PC-9 (cell line): ENCODE results near the gene ESR1. TPM values are rescaled to one million over a fixed set of nuclear protein-coding genes. Genes with fewer than 3 reads are reported as not detected.

Experiments
- BruUV-seq: library from RNA; stranded (reverse); fragments of 400-500 nt; replicated peaks from 2 replicates; lab custom pipeline; 2021; lab: Mats Ljungman, UMichigan
- CTCF ChIA-PET: fragments of 300-600 bp; sonication (Branson Sonifier 250); formaldehyde crosslinking; loops from one replicate; lab custom pipeline; 2022; ENCODE audit warnings: antibody characterized with exemption; lab: Charles Lee
- POLR2A ChIA-PET: fragments of 300-600 bp; sonication (Branson Sonifier 250); formaldehyde crosslinking; loops from one replicate; lab custom pipeline; 2022; ENCODE audit warnings: antibody characterized with exemption; ENCODE audit not compliant: unreplicated experiment; lab: Charles Lee
- DNase-seq, 2 experiments: peaks; one replicate each; pipeline versions ENCODE4 v3.0.0 to v3.0.0-alpha.2; 2015 to 2022; ENCODE audit warnings: mixed read lengths in 1 of 2
- H2AFZ ChIP-seq: fragments of 200-600 bp; sonication (generic); 2 replicates; pipeline ENCODE4 v1.8.1; 2017; ENCODE audit warnings: antibody characterized with exemption
- H3F3A ChIP-seq: fragments of 200-600 bp; sonication (generic); 2 replicates; pipeline ENCODE4 v1.8.1; 2017; ENCODE audit warnings: antibody characterized with exemption, mild to moderate bottlenecking, low read depth; ENCODE audit not compliant: insufficient read depth
- H3K27ac ChIP-seq: fragments of 200-600 bp; sonication (generic); 2 replicates; pipeline ENCODE4 v1.6.1; 2016; ENCODE audit warnings: mixed run types
- H3K27me3 ChIP-seq: fragments of 200-600 bp; sonication (generic); 2 replicates; pipeline ENCODE4 v1.6.1; 2016; ENCODE audit warnings: low read depth, mixed run types; ENCODE audit not compliant: insufficient read depth
- H3K36me3 ChIP-seq: fragments of 200-600 bp; sonication (generic); 2 replicates; pipeline ENCODE4 v1.6.1; 2016; ENCODE audit warnings: low read depth, mixed run types
- H3K4me1 ChIP-seq: fragments of 200-600 bp; sonication (generic); replicated peaks from 2 replicates; pipeline ENCODE4 v1.6.1; 2016; ENCODE audit warnings: mixed run types; ENCODE audit not compliant: insufficient read depth
- H3K4me2 ChIP-seq: fragments of 200-600 bp; sonication (generic); 2 replicates; pipeline ENCODE4 v1.6.1; 2017; ENCODE audit warnings: mixed run types
- H3K4me3 ChIP-seq: fragments of 200-600 bp; sonication (generic); 2 replicates; pipeline ENCODE4 v1.6.1; 2016; ENCODE audit warnings: mixed run types
- H3K79me2 ChIP-seq: fragments of 200-600 bp; sonication (generic); 2 replicates; pipeline ENCODE4 v1.6.1; 2017; ENCODE audit warnings: low read depth, mixed run types
- H3K9me2 ChIP-seq: fragments of 200-600 bp; sonication (generic); 2 replicates; pipeline ENCODE4 v1.8.1; 2017; ENCODE audit warnings: mild to moderate bottlenecking; ENCODE audit not compliant: insufficient read depth
- H3K9me3 ChIP-seq: fragments of 200-600 bp; sonication (generic); 2 replicates; pipeline ENCODE4 v1.8.1; 2016; ENCODE audit warnings: low read depth; ENCODE audit not compliant: insufficient read depth
- H4K20me1 ChIP-seq: fragments of 200-600 bp; sonication (generic); 2 replicates; pipeline ENCODE4 v1.8.1; 2017; ENCODE audit not compliant: insufficient read depth
- EZH2 ChIP-seq: fragments of 200-600 bp; sonication (generic); IDR thresholded peaks from 2 replicates; pipeline ENCODE4 v1.8.0; 2017; ENCODE audit warnings: antibody characterized with exemption, low read depth
- intact Hi-C: fragments of 100-400 bp; cut with micrococcal nuclease; formaldehyde crosslinking; loops from one replicate; pipeline ENCODE4 v1.10.0; 2022; ENCODE audit not compliant: unreplicated experiment
- total RNA-seq: library from RNA; stranded (reverse); gene quantifications from 2 replicates; pipeline ENCODE4 v1.2.3, GENCODE V29; 2021
- TF ChIP-seq, protein P1 (sequence below): fragments of 200-600 bp; sonication (generic); conservative IDR thresholded peaks from 2 replicates; pipeline ENCODE4 v1.6.1; 2017; ENCODE audit warnings: mixed run types, antibody characterized with exemption, mild to moderate bottlenecking, moderate library complexity

ESR1 gene
- total RNA-seq, 1 experiment from 2014 or later, result 1.5 TPM

DNA sequence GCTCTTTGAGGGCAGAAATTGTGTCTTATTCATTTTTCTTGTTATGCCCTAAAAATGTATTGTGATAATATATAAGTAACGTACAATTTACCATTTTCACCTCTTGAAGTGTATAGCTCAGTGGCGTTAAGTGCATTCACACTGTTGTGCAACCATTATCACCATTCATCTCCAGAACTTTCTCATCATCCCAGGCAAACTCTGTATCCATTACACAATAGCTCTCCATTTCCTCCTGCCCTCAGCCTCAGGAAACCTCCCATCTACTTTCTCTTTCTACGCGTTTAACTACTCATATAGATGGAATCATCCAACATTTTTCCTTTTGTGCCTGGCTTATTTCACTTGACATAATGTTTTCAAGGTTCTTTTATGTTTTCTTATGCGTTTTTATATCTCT, 184.6 kb downstream of the ESR1 start:
- Histone ChIP-seq H3K4me3 (no peak overlapping the region), H3K4me1 (no peaks in the 10 kb centered on the region), H3K27me3 (no peaks in the 10 kb centered on the region), H3K36me3 (no peaks in the 10 kb centered on the region), H3K9me2 (no peaks in the 10 kb centered on the region), H3K79me2 (no peaks in the 10 kb centered on the region), H3K27ac (no peak overlapping the region), H2AFZ (no peak overlapping the region), H3K9me3 (peaks cover 7% of the 10 kb centered on the region; the same call in 1 of the 2 replicates), H3F3A (no peaks in the 10 kb centered on the region), H4K20me1 (no peaks in the 10 kb centered on the region), H3K4me2 (no peak overlapping the region)
- intact Hi-C loops, result no loop called here
- TF ChIP-seq, protein P1, sequence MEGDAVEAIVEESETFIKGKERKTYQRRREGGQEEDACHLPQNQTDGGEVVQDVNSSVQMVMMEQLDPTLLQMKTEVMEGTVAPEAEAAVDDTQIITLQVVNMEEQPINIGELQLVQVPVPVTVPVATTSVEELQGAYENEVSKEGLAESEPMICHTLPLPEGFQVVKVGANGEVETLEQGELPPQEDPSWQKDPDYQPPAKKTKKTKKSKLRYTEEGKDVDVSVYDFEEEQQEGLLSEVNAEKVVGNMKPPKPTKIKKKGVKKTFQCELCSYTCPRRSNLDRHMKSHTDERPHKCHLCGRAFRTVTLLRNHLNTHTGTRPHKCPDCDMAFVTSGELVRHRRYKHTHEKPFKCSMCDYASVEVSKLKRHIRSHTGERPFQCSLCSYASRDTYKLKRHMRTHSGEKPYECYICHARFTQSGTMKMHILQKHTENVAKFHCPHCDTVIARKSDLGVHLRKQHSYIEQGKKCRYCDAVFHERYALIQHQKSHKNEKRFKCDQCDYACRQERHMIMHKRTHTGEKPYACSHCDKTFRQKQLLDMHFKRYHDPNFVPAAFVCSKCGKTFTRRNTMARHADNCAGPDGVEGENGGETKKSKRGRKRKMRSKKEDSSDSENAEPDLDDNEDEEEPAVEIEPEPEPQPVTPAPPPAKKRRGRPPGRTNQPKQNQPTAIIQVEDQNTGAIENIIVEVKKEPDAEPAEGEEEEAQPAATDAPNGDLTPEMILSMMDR, result no peak
- no peak for TF ChIP-seq EZH2
- POLR2A ChIA-PET, result no interaction called here
- CTCF ChIA-PET, result no interaction called here
- BruUV-seq, result no TSS peak
- no peak for DNase-seq

DNA sequence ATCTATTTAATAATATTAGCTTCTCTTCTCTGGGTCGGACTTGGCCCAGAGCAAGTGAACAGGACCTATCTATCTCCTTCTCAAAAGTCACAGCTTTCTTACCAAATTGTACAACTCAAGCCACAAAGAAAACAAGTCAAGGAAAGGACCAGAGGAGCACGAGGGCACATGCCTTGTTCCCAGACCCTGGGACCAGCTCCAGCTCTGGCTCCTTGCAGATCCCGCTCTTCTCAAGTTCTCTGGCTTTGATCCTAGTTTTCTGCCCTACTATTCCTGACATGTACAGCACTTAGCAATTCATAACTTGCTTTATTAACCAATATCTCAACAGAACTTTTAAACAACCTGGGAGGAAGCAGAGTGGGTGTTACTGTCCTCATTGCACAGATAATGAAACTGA, 185.9 kb downstream of the ESR1 start:
- no peaks in the 10 kb centered on the region for H3K9me2 ChIP-seq
- H3K4me3 ChIP-seq, result no peak overlapping the region
- H3K36me3 ChIP-seq, result no peaks in the 10 kb centered on the region
- H2AFZ ChIP-seq, result no peak overlapping the region
- no TSS peak for BruUV-seq
- H3K4me2 ChIP-seq, result no peak overlapping the region
- no peaks in the 10 kb centered on the region for H3F3A ChIP-seq
- H3K27ac ChIP-seq, result no peak overlapping the region
- POLR2A ChIA-PET, result no interaction called here
- no peaks in the 10 kb centered on the region for H3K27me3 ChIP-seq
- DNase-seq, result no peak
- intact Hi-C loops, result no loop called here
- H4K20me1 ChIP-seq, result no peaks in the 10 kb centered on the region
- no peaks in the 10 kb centered on the region for H3K4me1 ChIP-seq
- no peaks in the 10 kb centered on the region for H3K79me2 ChIP-seq
- peaks cover 7% of the 10 kb centered on the region; the same call in 1 of the 2 replicates for H3K9me3 ChIP-seq
- CTCF ChIA-PET, result no interaction called here
- TF ChIP-seq, protein P1, result no peak
- no peak for TF ChIP-seq EZH2

DNA sequence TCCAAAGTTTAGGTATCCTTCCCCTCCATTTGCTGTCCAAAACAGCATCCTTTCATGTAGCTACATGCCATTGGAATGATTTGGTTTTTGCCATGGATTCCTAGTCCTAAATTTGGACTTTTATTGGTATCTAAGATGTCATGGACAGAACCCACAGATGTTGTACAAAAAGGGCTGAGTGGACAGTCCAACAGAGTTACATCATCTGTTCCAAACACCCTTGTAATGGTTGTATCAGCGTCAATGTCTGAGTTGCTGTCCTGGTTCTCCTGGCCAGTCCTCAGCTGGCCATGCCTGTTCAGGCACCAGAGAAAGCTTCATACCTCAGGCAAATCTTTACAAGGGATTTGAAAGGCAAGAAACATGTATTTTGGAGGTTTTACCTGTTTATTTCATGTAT, 191.3 kb downstream of the ESR1 start:
- Histone ChIP-seq H3K9me3 (no peaks in the 10 kb centered on the region; the same call in 1 of the 2 replicates), H3K27me3 (no peaks in the 10 kb centered on the region), H3K27ac (peak overlapping the region; percentile 30; the same call in 1 of the 2 replicates), H3F3A (no peaks in the 10 kb centered on the region), H3K36me3 (no peaks in the 10 kb centered on the region), H2AFZ (no peak overlapping the region), H4K20me1 (no peaks in the 10 kb centered on the region), H3K4me3 (no peak overlapping the region), H3K4me2 (no peak overlapping the region), H3K79me2 (no peaks in the 10 kb centered on the region), H3K4me1 (peaks cover 11% of the 10 kb centered on the region; the same call in 1 of the 2 replicates), H3K9me2 (no peaks in the 10 kb centered on the region)
- intact Hi-C loops, result no loop called here
- no peak for TF ChIP-seq EZH2
- TF ChIP-seq, protein P1, result no peak
- ChIA-PET POLR2A (no interaction called here), CTCF (no interaction called here)
- no TSS peak for BruUV-seq
- no peak for DNase-seq
